Measurements from ENCODE around the gene C2orf69.

DNA sequence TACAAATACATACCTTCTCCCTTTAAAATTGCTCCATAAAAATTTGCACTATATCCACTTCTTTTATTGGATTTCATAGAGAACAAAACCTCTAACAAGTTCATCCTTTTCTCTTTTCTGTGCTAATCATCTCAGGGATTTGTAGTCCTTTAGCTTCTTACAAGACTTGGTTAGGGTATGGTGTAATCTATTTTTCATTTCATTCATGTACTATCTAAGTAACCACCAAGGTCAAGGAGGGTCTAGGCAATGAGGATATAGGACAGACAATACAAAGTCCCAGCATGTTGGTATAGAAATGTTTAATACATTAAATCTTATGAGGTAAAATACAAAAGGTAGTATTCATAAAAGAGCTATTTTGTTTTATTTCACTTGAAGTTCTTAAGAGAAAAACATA is 17.5 kb downstream of the C2orf69 start:
- TF ChIP-seq, protein P1, sequence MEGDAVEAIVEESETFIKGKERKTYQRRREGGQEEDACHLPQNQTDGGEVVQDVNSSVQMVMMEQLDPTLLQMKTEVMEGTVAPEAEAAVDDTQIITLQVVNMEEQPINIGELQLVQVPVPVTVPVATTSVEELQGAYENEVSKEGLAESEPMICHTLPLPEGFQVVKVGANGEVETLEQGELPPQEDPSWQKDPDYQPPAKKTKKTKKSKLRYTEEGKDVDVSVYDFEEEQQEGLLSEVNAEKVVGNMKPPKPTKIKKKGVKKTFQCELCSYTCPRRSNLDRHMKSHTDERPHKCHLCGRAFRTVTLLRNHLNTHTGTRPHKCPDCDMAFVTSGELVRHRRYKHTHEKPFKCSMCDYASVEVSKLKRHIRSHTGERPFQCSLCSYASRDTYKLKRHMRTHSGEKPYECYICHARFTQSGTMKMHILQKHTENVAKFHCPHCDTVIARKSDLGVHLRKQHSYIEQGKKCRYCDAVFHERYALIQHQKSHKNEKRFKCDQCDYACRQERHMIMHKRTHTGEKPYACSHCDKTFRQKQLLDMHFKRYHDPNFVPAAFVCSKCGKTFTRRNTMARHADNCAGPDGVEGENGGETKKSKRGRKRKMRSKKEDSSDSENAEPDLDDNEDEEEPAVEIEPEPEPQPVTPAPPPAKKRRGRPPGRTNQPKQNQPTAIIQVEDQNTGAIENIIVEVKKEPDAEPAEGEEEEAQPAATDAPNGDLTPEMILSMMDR (conservative IDR thresholded peaks at IDR 0.05; ENCODE audit: low read depth, low read length): no peak
- TF ChIP-seq EZH2 (IDR thresholded peaks at IDR 0.05; ENCODE audit: borderline replicate concordance, low read depth, low read length, poor library complexity, severe bottlenecking): no peak
